ENCODE results near the gene SMIM38. TPM values are rescaled to one million over a fixed set of nuclear protein-coding genes. Genes with fewer than 3 reads are reported as not detected.

The SMIM38 gene
- total RNA-seq, 3 donors from 2014 or later = 0.32 to 2.6 (median 1.6) TPM

DNA sequence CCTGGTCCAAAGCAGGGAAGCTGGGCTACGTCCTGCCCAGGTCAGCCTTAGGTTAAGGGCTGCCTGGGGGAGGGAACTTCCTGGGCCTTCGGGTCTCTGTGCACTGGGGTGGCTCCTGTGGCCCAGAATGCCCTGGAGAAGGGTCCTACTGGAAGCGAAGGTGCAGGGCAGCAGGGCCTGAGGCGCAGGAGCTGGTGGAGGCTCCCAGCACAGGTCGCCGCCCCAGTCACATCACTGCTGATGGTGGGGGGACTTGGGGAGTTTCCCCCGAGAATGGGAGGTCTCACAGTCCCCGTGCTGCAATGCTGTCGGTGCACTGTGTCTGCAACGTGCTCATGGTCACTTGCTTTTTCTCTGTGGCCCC lies 815 bp upstream of the SMIM38 start:
- no peaks in the 10 kb centered on the region for H3K27me3 ChIP-seq
- no peaks in the 10 kb centered on the region for H3K36me3 ChIP-seq
- TF ChIP-seq, protein P1, sequence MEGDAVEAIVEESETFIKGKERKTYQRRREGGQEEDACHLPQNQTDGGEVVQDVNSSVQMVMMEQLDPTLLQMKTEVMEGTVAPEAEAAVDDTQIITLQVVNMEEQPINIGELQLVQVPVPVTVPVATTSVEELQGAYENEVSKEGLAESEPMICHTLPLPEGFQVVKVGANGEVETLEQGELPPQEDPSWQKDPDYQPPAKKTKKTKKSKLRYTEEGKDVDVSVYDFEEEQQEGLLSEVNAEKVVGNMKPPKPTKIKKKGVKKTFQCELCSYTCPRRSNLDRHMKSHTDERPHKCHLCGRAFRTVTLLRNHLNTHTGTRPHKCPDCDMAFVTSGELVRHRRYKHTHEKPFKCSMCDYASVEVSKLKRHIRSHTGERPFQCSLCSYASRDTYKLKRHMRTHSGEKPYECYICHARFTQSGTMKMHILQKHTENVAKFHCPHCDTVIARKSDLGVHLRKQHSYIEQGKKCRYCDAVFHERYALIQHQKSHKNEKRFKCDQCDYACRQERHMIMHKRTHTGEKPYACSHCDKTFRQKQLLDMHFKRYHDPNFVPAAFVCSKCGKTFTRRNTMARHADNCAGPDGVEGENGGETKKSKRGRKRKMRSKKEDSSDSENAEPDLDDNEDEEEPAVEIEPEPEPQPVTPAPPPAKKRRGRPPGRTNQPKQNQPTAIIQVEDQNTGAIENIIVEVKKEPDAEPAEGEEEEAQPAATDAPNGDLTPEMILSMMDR (IDR thresholded peaks at IDR 0.05) = no peak
- TF ChIP-seq POLR2AphosphoS5 (IDR thresholded peaks at IDR 0.05) (no peak), POLR2A (IDR thresholded peaks at IDR 0.05) (no peak)
- H3K4me3 ChIP-seq = no peak overlapping the region
- peaks cover 0 to 8% of the 10 kb centered on the region in 2 donors for H3K4me1 ChIP-seq
- intact Hi-C loops (cut with DNase I; ENCODE audit: low total_unique reads) = no loop called here
- no peak for DNase-seq (ENCODE audit: low spot score in 2 of 2)
- peaks cover 0 to 4% of the 10 kb centered on the region in 2 donors for H3K9me3 ChIP-seq
- no peak overlapping the region for H3K27ac ChIP-seq

DNA sequence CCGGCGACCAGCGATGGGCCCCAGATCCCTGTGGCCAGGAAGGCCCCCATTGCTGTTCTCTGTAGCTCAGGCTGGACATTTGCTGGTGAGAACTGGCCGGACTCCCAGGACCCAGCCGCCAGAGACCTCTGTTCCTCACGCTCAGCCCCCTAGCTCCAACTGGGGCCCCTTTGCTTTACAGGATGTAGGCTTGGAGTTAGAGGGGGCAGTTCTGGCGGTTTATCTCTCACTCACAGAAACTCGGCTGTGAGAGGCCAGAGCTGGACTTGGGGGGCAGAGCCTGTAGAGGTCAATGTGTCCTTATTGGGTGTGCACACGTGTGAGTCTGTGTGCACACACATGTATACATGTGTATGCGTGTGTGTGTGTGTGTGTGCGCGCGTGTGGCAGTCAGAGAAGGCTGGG lies 502 bp downstream of the SMIM38 start:
- intact Hi-C loops (cut with DNase I; ENCODE audit: low total_unique reads) = no loop called here
- peaks cover 0 to 8% of the 10 kb centered on the region in 2 donors for H3K4me1 ChIP-seq
- H3K9me3 ChIP-seq = no peaks in the 10 kb centered on the region
- no peaks in the 10 kb centered on the region for H3K36me3 ChIP-seq
- no peak overlapping the region for H3K4me3 ChIP-seq
- H3K27me3 ChIP-seq = no peaks in the 10 kb centered on the region
- no peak for DNase-seq (ENCODE audit: low spot score in 2 of 2)
- H3K27ac ChIP-seq = no peak overlapping the region
- TF ChIP-seq, protein P1 (IDR thresholded peaks at IDR 0.05) = no peak
- TF ChIP-seq POLR2A (IDR thresholded peaks at IDR 0.05) (no peak), POLR2AphosphoS5 (IDR thresholded peaks at IDR 0.05) (no peak)

DNA sequence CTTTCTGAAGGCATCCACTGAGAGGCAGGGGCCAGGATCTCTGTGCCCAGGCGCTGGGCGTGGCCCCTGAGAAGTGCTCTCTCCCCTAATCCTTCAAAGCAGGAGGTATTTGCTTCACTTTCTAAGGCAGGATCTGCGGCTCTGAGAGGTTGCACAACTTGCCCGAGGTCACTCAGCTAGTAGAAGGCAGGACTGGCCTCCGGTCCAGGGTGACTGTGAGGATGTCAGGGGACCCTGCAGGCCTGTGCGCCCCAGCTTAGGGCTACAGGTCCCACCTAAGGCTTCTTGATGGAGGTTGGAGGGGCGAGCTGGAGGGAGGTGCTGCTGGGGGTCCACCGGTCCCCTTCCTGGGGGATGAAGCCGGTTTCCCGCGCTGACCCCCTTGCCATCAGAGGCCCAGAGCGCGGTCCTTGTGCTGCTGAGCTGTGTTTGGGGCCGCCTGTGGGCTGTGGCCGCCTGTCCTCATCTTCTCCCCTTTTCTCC lies 979 bp downstream of the SMIM38 start:
- Histone ChIP-seq H3K4me1 (peaks cover 0 to 8% of the 10 kb centered on the region in 2 donors), H3K4me3 (peak overlapping the region in 2 of 3 donors; percentile 32 to 33), H3K36me3 (no peaks in the 10 kb centered on the region), H3K27me3 (no peaks in the 10 kb centered on the region), H3K27ac (peak overlapping the region; percentile 16 to 44), H3K9me3 (no peaks in the 10 kb centered on the region)
- no peak for DNase-seq (ENCODE audit: low spot score in 2 of 2)
- intact Hi-C loops (cut with DNase I; ENCODE audit: low total_unique reads) = no loop called here
- no peak for TF ChIP-seq POLR2A (IDR thresholded peaks at IDR 0.05)
- TF ChIP-seq, protein P1 (IDR thresholded peaks at IDR 0.05) = no peak
- no peak for TF ChIP-seq POLR2AphosphoS5 (IDR thresholded peaks at IDR 0.05)

DNA sequence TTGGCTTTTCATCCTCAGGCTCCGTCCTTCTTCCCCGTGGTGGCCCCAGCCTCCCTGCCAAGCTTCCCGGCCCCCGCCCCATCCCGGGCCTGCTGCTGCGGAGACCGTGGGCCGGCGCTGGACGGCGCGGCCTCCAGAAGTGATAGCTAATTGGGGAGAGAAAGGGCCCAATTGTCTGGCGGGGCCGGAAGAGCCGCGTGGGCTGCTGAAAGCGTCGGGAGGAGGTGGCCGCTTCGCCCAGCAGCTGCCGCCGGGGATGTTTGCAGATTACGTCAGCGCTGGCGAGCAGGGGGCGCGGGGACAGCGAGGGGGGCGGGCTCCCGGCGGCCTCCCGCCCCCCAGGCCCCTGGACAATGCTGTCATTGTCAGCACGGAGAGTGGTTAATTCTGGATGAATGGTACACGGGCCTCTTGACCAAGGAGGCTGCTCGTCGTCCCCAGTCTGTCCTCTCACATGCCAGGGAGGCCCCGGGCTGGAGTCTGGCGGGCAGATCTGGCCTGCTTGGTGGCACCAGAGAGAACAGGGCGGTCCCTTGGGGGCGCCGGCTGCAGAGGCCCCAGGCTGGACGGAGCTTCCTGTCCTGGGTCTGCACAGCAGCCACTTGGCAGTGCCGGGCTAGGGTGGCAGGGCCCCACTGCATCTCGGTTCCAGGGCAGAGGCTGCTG lies 1.6 kb downstream of the SMIM38 start:
- Histone ChIP-seq H3K4me1 (peaks cover 0 to 8% of the 10 kb centered on the region in 2 donors), H3K27ac (peak overlapping the region; percentile 16 to 44), H3K36me3 (no peaks in the 10 kb centered on the region), H3K9me3 (no peaks in the 10 kb centered on the region), H3K4me3 (peak overlapping the region in 2 of 3 donors; percentile 32 to 33), H3K27me3 (no peaks in the 10 kb centered on the region)
- intact Hi-C loops (cut with DNase I; ENCODE audit: low total_unique reads) = no loop called here
- TF ChIP-seq POLR2AphosphoS5 (IDR thresholded peaks at IDR 0.05) (no peak), POLR2A (IDR thresholded peaks at IDR 0.05) (no peak)
- TF ChIP-seq, protein P1 (IDR thresholded peaks at IDR 0.05) = no peak
- DNase-seq (ENCODE audit: low spot score in 2 of 2) = peak in 1 of 2 donors; percentile 56

DNA sequence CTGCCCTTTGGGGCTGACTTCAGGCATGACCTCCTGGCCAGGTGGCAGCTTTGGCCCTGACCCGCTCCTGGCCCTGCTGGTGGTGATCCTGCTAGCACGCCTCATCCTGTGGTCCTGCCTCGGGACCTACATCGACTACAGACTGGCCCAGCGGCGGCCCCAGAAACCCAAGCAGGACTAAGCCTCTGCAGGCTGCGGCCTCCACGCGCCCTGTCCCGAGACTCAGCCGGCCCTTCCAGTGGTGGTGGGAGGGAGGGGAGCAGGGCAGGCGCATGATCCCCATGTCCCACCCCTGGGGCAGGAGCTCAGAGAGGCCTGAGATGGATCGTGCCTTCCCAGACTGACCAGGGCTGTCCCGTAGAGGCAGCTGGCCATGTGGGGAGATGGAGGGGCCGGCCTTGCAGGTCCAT lies 2.1 kb downstream of the SMIM38 start:
- Histone ChIP-seq H3K27ac (no peak overlapping the region), H3K36me3 (no peaks in the 10 kb centered on the region), H3K9me3 (no peaks in the 10 kb centered on the region), H3K4me1 (peaks cover 0 to 8% of the 10 kb centered on the region in 2 donors), H3K27me3 (no peaks in the 10 kb centered on the region), H3K4me3 (peak overlapping the region in 1 of 3 donors; percentile 32)
- no peak for DNase-seq (ENCODE audit: low spot score in 2 of 2)
- intact Hi-C loops (cut with DNase I; ENCODE audit: low total_unique reads) = no loop called here
- no peak for TF ChIP-seq POLR2A (IDR thresholded peaks at IDR 0.05)
- no peak for TF ChIP-seq POLR2AphosphoS5 (IDR thresholded peaks at IDR 0.05)
- TF ChIP-seq, protein P1 (IDR thresholded peaks at IDR 0.05) = no peak

All from breast epithelium (tissue), 4 donors.